ENCODE data around the gene DNM2.
"Not testable (repeated sequence)": the region's sequence is repeated elsewhere in the genome, so short reads cannot be mapped to it uniquely, and the experiment has no call there.

Gene DNM2

DNA sequence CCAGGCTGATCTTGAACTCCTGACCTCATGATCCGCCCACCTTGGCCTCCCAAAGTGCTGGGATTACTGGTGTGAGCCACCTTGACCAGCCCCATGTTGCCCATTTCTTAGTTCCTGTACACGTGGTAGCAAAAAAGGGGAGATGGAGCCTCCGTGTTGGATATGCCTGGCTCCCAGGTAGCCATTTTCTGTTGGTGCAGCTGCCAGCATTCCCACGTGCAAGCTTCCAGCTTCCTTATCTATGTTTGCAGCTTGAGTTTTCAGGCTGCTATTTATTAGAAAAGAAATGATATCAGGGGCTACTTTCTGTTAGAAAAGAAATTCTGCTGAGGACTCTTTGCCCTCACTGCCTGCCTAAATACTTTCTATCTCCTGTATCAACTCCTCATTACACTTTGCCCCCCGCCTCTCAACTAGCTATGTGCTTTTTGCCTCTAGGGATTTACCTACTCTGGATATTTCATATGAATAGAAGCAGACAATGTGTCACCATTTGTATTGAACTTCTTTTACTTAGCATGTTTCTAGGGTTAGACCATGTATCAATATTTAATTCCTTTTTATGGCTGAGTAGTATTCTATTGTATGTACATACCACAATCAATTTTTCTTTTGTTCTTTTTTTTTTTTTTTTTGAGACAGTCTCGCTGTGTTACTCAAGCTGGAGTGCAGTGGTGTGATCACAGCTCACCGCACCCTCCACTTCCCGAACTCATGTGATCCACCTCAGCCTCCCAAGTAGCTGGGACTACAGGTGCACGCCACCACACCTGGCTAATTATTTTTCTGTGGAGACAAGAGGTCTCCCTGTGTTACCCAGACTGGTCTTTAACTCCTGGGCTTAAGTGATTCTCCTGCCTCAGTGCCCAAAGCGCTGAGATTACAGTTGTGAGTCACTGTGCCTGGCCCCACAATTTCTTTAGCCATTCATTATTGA is 121.5 kb downstream of the DNM2 start:
- no peak for DNase-seq

DNA sequence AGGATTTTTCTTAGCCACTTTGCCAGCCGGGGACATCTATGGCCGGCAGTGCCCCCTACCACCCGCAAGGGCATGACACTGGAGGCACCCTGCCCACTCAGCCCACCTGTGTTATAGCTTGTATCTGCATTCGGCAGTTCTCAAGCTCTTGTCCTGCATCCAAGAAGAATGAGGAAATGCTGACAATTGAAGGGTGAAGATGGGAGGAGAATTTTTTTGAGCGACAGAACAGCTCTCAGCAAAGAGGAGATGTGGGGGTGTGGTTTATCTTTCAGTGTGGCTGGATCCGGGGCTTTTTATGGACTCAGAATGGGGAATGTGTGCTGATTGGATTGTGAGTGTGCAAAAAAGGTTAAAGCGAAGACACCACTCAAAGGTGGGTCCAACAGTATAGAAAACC is 124.9 kb downstream of the DNM2 start:
- no peak for DNase-seq

DNA sequence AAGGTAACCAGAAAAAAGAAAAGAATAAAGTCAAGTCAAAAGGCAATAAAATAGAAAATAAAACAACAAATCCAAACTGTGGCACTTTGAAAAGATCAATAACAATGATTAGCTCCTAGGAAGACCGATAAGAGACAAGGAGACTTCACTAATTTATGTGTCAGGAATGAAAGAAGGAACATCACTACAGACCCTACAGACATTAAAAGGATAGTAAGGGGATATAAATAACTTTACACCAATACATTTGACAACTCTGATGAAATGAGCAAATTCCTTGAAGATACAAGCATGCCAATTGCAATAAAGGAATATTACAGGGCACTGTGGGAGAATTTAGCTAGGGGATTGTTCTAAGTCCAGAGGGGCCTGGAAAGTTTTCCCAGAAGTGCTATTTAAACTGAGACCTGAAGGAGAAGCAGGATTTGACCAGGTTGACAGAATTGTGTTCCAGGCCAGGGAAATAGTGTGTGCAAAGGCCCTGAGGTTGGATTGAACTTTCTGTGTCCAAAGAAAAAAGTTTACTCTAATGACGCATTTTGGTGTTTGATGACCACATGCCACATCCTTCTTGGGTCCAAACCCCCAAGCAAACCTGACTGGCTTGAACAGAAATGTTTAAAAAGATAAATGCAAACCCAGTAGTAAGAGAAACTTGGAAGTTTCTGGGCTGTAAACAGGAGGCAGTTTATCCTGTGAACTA is 128.8 kb downstream of the DNM2 start:
- DNase-seq = no peak

DNA sequence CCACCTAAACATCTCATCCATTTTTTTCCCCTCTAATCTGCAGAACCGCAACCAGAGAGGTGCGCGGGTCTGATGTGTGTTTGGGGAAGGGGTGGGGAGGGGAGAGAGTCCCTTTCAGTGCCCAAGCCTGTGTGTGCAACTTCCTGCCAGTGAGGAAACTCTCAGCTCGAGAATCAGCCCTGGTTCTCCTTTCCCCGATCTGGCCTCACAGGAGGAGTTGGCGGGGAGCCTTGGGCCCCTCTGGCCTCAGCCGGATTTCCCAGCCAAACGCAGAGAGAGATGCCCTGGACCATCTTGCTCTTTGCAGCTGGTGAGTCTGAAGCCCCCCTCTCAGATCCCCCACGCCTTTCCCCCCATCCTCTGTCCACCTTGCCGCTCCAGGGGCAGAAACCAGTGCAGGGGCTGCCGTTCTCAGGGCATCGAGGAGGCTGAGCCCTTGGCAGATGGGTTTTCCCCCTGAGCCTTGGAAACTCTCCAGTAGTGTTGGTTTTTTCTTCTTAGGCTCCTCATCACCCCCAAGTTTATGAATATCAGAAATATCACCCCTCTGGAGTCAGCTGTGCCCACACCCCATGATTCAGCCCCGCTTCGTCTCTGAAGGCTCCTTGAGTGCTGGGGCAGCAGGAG is 130.5 kb downstream of the DNM2 start, which contains the start of gene C19orf38:
C19orf38 (plus strand) TSS at position 186 of the 627 bp plus-strand sequence; CDS start at position 280, 94 bp downstream.
- DNase-seq = no peak

DNA sequence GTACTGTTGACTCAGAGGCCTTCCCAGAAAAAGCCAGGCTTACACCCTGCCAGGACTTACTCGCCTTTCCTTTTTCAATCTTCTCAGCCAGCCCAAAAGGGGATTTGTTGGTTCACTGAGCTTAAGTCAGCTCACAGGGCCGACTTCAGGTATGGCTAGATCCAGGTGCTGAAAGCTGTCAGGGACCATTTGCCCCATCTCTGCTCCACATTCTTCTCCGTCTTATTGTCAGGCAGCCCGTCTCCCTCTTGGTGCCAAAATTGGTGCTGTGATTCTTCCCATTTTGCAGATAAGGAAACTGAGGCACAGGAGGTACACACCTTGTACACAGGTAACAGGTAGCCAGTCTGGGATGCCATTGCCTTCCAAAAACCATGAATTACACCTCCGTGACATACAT is 132.8 kb downstream of the DNM2 start:
- no peak for DNase-seq

DNA sequence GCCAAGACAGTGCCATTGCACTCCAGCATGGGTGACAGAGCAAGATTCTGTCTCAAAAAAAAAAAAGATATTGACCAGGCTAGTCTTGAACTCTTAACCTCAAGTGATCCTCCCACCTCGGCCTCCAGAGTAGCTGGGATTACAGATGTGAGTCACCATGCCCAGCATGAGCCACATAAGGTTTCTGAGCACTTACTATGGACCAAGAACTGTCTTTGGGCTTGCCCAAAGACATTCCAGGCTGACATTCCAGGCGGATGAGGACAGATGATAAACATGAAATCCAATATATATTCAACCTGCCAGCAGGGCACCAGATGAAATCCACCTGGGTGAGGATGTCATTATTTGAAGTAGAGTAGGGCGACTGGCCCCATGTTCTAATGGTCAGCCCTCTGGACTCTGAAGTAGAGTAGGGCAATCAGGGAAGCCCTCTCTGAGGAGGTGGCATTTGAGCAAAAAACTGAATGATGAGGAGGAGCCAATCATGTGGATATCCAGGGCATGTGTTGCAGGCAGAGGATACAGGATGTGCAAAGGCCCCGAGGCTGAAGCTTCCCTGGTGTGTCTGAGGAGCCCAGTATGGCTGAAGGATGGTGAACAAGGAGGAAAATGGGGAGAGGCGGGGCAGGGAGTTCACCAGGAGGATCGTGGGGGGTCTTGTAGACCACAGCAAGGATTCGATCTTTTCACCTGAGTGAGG is 134.4 kb downstream of the DNM2 start:
- peak; percentile 66 for DNase-seq

DNA sequence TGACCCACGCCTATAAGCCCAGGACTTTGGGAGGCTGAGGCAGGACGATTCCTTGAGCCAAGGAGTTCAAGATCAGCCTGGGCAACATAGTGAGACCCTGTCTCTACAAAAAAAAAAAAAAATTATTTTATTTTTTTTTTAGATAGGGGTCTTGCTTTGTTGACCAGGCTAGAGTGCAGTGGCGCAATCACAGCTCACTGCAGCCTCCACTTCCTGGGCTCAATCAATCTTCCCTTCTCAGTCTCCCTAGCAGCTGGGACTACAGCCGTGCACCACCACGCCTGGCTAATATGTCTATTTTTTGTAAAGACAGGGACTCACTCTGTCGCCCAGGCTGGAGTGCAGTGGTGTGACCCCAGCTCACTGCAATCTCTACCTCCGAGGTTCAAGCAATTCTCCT is 135.1 kb downstream of the DNM2 start:
- DNase-seq = no peak

DNA sequence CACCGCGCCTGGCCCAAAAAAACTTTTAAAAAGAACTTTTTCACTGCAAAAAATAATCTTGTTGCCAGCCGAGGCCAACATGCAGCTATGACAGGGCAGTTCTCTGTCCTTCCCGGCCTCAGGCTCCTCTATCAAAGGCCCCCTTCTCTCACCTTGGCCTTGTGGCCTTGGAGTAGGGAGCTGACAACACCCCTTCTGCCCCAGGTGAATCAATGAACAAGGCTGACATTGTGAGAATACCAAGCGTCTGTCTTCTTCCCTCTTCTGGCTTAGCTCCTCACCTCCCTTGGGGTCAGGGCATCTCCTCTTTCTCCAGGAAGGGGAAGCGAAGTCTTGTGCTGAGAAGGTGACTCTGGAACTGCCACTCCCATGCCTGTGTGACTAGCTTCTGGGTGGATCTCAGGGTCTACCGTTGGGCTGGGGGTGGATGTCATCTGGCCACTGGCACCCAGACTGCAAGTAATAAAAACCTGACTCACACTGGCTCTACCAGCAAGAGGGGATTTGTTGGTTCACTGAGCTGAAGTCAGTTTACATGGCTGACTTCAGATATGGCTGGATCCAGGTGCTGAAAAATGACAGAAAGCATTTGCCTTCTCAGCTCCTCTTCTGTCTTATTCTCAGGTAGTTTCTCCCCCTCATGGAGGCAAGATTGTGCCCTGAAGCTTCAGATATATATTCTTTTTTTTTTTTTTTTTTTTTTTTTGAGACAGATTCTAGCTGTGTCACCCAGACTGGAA is 136.6 kb downstream of the DNM2 start:
- no peak for DNase-seq

DNA sequence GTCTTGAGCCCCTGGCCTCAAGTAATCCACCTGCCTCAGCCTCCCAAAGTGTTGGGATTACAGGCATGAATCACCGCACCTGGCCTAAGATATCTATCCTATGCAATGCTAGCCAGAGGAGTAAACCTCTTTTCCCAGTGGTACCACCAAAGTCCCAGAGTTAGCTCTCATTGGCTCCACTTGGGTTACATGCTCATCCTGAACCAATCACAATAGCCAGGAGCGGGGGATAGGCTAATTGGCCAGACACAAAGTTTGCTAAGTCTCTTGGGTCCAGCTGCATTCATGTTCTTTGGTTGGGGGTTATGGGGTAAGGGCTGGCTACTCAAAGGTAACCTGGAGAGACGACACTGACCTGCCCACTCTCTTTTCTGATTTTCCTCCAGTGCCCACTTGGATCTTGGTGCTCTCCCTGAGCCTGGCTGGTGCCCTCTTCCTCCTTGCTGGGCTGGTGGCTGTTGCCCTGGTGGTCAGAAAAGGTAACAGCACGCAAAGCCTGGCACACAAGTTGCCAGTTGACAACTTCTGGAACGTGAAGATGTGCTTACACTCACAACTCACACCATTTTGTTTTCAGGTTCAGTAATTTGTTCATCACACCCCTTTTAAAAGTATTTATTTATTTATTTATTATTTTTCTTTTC is 138.1 kb downstream of the DNM2 start:
- no peak for DNase-seq

DNA sequence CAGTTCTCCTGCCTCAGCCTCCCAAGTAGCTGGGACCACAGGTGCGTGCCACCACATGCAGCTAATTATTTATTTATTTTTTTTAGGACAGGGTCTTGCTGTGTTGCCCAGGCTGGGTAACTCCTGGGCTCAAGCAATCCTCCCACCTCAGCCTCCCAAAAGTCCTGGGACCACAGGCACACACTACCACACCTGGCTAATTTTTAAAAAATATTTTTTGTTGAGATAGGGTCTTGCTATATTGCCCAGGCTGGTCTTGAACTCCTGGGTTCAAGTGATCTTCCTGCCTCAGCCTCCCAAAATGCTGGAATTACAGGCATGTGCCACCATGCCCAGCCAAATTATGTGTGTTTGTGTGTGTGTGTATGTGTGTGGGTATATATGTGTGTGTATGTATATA is 139.0 kb downstream of the DNM2 start:
- not testable (repeated sequence) for DNase-seq

DNA sequence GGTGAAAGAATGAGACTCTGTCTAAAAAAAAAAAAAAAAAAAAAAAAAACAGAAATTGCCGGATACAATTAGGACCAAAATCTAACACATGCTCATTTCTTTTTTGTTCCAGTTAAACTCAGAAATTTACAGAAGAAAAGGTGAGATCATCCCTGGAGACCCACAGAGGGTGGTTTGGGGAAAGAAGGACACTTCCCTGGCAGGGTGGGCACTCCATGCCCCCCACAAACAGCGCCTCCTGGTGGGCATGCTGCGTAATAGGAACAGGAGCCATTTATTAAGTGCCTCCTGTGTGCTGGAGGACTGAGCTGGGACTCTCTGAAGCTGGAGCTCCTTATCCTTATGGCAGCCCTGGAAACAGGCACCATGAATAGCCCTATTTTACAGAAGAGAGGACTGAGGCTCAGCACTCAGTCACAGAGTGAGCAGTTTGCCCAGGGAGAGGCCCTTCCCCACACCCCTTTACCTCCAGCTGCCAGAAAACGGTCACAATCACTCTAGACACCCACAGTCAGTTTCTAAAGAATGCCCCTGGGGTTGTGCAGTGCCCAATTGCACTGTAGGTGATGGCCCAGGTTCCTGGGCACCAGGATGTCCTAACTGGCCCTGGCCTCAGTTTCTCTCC is 140.4 kb downstream of the DNM2 start:
- no peak for DNase-seq

DNA sequence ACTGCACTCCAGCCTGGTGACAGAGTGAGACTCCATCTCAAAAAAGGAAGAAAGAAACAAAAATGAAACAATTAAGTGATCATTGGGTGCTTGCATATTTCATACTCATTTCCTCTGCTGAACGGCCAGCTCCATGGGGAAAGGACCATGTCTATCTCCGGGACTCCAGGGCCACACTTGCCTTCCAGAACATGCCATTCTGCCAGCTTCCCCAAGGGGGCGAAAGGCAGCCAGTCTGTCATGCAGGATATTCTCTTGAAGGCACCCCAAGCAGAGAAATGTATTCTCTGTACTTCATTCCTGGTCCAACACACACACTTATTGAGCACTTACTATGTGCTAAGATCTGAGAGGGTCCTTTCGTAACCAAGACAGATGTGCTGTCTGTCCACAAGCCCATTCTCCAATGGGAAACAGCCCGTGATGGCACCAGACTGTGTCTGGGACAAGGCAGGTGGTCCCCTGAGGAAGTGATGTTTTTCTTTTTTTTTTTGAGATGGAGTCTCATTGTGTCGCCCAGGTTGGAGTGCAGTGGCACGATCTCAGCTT is 143.3 kb downstream of the DNM2 start:
- DNase-seq = peak; percentile 24

DNA sequence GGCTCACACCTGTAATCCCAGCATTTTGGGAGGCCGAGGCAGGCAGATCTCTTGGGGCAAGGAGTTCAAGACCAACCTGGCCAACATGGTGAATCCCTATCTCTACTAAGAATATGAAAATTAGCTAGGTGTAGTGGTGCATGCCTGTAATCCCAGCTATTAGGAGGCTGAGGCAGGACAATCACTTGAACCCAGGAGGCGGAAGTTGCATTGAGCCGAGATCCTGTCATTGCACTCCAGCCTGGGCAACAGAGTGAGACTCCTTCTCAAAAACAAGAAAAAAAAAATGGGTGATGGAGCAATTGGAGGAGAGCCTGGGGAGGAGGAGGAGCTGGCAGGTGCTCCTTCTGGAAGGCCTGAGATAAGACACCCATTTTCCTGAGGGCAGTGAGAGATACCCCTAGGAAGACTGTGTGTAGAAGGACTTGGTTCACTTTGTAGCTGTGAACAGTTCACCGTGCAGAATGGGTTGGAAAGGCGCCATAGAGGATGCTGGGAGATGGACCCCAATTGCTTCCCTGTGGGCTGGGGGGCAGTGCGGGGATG is 144.8 kb downstream of the DNM2 start:
- no peak for DNase-seq

DNA sequence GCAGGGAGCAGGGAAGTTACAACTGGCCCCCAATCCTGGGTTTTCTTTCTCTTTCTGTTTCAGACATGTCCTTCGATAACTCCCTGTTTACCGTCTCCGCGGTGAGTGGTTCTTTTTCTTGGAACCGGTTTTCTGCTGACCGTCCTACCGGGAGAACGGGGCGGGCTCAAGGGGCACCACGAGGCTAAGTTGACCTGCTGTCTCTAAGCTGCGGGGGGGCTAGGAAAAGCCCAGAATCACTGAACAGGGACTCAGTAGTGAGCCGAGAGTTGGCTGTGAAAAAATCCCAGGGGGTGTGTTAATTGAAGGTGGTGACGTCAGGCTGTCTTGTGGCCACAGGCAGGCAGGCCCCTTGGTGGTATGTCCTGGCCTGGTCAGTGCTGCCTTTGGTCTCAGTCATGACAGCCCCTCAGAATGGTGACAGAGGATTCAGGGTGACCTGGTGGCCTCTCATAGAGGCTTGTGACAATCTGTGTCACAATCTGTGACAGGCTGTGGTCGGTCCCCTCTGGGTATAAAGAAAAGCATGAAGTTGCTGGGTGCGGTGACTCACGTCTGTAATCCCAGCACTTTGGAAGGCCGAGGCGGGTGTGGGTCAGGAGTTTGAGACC is 145.3 kb downstream of the DNM2 start:
- DNase-seq = peak; percentile 31

DNA sequence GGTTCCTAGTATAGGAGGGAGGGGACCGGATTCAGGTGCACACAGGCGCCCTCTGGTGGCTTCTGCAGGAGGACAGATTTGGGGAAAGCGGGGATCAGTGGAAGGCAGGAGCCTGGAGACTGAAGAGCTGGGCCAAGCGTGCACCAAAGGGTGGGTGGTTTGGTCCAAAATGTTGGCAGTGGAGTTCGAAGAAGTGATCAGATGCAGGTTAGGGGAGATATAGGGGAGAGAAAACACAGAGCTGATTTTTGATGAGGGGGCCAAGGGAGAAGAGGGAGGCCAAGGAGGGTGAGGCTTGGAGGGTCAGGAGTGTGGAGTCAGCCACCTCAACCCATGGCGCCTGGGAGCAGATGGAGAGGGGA is 146.6 kb downstream of the DNM2 start:
- peak; percentile 70 for DNase-seq

DNA sequence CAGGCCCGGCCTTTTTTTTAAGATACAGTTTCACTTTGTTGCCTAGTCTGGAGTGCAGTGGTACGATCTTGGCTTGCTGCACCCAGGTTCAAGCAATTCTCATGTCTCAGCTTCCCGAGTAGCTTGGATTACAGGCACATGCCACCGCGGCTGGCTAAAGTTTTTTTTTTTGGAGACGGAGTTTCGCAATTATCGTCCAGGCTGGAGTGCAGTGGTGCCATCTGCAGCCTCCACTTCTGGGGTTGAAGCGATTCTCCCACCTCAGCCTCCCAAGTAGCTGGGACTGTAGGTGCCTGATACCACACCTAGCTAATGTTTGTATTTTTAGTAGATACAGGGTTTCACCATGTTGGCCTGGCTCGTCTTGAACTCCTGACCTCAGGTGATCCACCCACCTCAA is 148.6 kb downstream of the DNM2 start:
- no peak for DNase-seq

DNA sequence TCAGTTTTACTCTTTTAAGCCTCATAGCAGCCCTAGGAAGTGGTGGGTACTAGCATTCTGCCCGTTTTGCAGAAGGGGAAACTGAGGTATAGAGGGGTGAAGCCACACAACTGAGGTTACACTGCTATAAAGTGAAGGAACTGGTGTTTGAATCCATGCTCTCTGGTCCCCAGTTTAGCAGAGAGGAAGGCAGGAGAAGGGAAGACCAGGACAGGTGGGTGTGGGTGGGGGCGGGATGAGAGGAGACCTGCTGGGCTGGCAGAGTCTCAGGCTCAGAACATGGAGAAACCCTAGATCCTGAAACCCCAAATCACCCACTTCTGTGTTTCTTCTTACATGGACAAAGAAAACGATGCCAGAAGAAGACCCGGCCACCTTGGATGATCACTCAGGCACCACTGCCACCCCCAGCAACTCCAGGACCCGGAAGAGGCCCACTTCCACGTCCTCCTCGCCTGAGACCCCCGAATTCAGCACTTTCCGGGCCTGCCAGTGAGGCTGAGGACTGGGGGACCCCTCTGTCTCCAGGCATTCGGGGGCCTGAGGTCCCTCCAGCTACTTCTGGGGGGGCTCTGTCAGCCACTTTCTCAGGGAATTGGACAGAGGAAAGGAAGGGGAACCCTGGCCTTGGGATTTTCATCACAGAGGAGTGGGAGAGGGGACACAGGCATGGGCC is 151.1 kb downstream of the DNM2 start:
- DNase-seq = no peak

DNA sequence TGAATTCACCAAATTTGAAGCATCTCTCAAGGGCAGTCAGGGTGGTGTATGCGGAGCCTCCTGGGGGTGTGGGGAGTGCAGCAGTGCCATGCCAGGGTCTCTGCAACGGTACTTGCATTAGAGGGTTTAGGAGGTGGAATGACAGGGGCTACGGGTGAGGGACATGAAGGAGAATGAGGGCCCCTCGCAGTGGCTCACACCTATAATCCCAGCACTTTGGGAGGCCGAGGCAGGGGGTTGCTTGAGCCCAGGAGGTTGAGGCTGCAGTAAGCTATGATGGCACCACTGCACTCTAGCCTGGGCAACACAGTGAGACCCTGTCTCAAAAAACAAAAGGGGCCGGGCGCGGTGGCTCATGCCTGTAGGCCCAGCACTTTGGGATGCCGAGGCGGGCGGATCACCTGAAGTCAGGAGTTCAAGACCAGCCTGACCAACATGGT is 152.0 kb downstream of the DNM2 start:
- not testable (repeated sequence) for DNase-seq

DNA sequence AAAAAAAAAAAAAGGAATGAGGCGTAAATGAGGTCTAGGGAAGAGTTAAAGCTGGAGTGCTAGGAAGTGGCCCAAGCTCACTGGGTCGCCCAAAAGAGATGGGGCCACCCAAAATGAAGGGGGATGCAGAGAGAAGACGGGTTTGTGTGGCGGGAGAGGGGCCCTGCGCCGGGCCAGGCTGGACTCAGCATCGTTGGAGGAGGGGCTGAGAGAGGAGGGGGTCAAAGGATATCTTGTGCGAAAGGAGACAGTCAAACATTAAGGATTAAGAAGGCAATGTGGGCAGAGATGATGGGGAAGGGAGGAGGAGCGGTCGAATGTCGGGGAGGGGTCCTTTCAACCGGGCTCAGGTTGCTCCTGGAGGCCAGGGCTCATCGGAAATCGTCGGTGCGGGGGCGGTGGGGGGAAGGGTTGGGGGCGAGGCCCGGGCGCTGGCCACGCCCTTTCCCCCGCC is 152.6 kb downstream of the DNM2 start:
- no peak for DNase-seq
